ENCODE measurements around the gene RBX1. TPM values are rescaled to one million over a fixed set of nuclear protein-coding genes. Genes with fewer than 3 reads are reported as not detected.
A peak's percentile ranks its signal among the peaks of the same experiment; 100 is the strongest.

The RBX1 gene
- total RNA-seq, 1 donor: 73.1 TPM

DNA sequence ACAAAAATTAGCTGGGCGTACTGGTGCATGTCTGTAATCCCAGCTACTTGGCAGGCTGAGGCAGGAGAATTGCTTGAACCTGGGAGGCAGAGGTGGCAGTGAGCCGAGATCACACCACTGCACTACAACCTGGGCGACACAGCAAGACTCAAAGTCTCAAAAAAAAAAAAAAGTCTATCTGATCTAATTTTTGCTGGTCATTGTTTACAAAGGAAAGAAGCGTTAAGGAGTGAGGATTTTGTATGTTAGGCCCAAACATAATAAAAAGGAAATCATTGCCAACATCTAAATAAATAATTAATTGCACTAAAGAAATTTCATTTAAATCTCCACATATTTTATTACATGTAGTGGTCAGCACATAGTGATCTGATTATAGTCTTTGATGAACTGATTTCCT lies 2.9 kb downstream of the RBX1 start:
- H3K4me3 ChIP-seq (ENCODE audit: low read depth, low read length): no peak overlapping the region
- TF ChIP-seq, protein P1, sequence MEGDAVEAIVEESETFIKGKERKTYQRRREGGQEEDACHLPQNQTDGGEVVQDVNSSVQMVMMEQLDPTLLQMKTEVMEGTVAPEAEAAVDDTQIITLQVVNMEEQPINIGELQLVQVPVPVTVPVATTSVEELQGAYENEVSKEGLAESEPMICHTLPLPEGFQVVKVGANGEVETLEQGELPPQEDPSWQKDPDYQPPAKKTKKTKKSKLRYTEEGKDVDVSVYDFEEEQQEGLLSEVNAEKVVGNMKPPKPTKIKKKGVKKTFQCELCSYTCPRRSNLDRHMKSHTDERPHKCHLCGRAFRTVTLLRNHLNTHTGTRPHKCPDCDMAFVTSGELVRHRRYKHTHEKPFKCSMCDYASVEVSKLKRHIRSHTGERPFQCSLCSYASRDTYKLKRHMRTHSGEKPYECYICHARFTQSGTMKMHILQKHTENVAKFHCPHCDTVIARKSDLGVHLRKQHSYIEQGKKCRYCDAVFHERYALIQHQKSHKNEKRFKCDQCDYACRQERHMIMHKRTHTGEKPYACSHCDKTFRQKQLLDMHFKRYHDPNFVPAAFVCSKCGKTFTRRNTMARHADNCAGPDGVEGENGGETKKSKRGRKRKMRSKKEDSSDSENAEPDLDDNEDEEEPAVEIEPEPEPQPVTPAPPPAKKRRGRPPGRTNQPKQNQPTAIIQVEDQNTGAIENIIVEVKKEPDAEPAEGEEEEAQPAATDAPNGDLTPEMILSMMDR (IDR thresholded peaks at IDR 0.05; ENCODE audit: insufficient read depth, low read length): no peak
- no peak for DNase-seq (ENCODE audit: low read depth)

DNA sequence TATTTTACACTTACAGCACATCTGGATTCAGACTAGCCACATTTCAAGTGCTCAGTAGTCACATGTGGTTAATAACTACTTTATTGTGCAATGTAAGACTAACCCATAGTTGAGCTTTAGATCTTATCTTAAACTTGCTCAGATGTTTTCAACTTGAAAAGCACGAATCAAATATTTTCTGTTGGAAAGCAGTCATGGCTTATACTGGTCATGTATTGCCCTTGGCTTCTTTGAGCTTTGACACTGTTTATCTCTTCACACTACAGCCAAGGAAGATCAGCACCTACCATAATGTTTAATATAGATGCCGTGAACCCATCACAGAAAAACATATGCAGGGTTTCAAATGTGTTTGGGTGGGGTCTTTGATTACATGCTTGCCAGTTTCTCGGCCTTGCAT lies 4.4 kb downstream of the RBX1 start:
- H3K4me3 ChIP-seq (ENCODE audit: low read depth, low read length): no peak overlapping the region
- DNase-seq (ENCODE audit: low read depth): peak; percentile 62
- TF ChIP-seq, protein P1 (IDR thresholded peaks at IDR 0.05; ENCODE audit: insufficient read depth, low read length): no peak

DNA sequence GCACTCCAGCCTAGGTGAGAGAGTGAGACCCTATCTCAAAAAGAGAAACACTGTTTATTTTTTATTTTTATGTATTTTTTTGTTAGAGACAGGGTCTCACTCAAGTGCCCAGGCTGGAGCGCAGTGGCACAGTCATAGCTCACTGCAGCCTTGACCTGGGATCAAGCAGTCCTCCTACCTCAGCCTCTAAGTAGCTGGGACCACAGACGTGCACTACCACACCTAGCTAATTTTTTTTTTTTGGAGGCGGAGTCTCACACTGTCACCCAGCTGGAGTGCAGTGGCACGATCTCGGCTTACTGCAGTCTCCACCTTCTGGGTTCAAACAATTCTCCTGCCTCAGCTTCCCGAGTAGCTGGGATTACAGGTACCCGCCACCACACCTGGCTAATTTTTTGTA lies 6.4 kb downstream of the RBX1 start:
- H3K4me3 ChIP-seq (ENCODE audit: low read depth, low read length): no peak overlapping the region
- TF ChIP-seq, protein P1 (IDR thresholded peaks at IDR 0.05; ENCODE audit: insufficient read depth, low read length): no peak
- no peak for DNase-seq (ENCODE audit: low read depth)

DNA sequence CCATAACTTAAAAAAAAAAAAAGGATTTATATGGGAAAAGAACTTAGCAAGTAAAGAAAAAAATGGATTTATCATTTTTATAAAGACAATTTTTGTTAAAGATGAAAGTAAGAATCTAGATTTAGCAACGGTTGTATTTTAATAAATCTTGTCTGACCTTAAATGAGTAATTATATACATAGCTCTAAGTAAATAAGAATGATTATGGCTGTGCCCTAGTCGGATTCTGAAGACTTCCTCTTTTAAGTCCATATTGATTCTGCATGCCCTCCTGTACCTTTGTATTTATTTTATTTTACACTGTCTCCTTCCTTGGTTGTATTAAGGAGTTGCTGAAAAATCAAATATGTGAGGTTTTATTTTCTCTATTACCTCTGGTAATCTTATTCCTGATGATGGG lies 7.1 kb downstream of the RBX1 start:
- TF ChIP-seq, protein P1 (IDR thresholded peaks at IDR 0.05; ENCODE audit: insufficient read depth, low read length): no peak
- no peak overlapping the region for H3K4me3 ChIP-seq (ENCODE audit: low read depth, low read length)
- no peak for DNase-seq (ENCODE audit: low read depth)

DNA sequence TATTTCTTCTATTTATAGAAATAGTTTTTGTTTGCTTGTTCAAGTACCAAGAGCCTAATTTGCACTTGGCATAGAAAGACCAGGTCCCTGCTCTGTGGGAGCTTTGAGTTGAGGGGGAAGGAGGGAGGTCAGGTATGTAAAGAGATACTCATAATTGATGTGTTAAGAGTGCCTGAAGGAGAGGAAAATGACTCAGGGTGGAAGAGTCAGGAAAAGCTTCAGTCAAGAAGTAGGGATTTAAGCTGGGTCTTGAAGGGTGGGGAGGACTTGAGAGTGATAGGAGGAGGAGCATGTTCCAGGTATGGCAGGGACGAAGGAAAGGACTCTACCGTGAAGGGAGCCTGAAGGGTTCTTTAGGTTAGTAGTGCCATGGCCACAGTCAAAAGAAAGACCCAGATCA lies 9.0 kb downstream of the RBX1 start:
- H3K4me3 ChIP-seq (ENCODE audit: low read depth, low read length): no peak overlapping the region
- DNase-seq (ENCODE audit: low read depth): no peak
- TF ChIP-seq, protein P1 (IDR thresholded peaks at IDR 0.05; ENCODE audit: insufficient read depth, low read length): no peak

DNA sequence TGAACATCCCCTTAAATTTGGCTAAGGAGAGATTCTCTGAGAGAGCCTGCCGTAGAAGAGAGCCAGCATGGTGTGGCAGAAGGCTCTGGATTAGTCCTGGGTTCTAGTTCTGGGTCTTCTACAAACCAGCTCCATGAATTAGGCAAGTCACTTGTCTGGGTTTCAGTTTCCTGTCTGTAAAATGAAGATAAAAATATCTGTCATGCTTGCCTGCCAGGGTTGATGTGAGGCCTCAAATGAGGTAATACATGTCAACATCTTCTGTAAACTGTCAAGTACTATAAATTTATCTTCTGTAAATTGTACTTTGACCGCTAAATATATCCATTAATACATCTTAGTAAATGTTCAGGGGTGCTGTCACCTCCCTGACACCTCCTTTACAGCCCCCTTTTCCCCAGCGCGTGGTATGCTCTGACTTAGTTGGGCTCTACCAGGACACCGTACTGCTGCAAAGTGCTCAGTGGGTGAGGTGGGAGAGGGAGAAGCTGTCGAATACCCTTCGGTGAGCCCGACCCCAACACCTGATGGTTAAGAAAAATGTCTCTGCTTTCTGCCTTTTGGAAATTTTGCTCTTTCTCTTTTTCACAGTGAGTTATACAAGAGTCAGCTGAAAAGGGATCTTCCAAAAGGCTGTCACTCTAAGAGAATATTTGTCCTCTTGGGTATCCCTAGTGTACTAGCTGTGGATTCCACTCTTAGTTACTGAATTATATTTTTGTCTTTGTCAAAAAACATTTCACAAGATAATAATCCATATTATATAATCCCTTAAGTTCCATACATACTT lies 15.0 kb downstream of the RBX1 start:
- no peak for DNase-seq (ENCODE audit: low read depth)
- TF ChIP-seq, protein P1 (IDR thresholded peaks at IDR 0.05; ENCODE audit: insufficient read depth, low read length): no peak
- H3K4me3 ChIP-seq (ENCODE audit: low read depth, low read length): no peak overlapping the region

DNA sequence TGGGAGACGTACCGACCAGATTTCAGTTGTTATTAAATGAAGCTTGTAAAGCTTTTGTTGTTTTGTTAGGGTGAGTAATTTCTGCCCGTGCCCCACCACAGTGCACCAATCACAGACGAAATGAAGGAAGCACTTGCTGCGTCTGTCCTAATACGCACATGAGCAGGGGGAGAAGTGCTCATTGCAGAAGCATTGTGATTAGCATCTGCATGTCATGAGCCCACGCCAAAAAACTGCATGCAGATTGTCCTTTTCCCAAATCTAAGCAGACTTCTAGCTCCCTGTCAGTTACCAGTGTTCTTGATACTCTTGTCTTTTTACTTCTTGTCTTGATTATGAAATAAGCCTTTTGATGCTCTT lies 15.5 kb downstream of the RBX1 start:
- H3K4me3 ChIP-seq (ENCODE audit: low read depth, low read length): no peak overlapping the region

More for the DNA sequence above, 15.5 kb downstream of the RBX1 start:
- DNase-seq (ENCODE audit: low read depth): no peak
- TF ChIP-seq, protein P1 (IDR thresholded peaks at IDR 0.05; ENCODE audit: insufficient read depth, low read length): no peak

All from fibroblast of the aortic adventitia (primary cell).